ENCODE results near the gene RANBP9. TPM values are rescaled to one million over a fixed set of nuclear protein-coding genes. Genes with fewer than 3 reads are reported as not detected.

Gene RANBP9
- total RNA-seq, 1 donor from 2014 or later, result 72.0 TPM

DNA sequence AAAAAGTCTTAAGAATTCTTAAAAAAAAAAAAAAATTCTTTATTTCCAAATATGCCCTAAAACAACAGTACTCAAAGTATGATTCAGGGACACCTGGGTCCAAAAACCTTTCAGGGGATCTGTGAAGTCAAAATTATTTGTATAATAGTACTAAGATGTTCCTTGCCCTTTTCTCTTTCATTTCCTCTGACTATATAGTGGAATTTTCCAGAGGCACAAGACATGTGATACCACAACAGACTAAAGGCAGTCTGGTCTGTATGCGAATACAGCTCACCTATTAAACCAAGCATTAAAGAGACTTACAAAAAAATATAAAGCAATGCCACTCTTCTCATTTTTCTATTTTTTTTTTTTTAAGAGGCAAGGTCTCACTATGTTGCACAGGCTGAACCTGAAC is 81.1 kb downstream of the RANBP9 start:
- peaks cover 23% of the 10 kb centered on the region for H3K4me1 Mint-ChIP-seq (ENCODE audit: low read depth)

GRCh38 chr6:13629459-13630116 is 82.0 kb downstream of the RANBP9 start:
- no peaks in the 10 kb centered on the region for H3K9me3 Mint-ChIP-seq (ENCODE audit: low read depth)
- H3K27me3 Mint-ChIP-seq (ENCODE audit: low read depth), result no peaks in the 10 kb centered on the region
- H3K36me3 Mint-ChIP-seq (ENCODE audit: low read depth), result peaks cover 20% of the 10 kb centered on the region
- peaks cover 23% of the 10 kb centered on the region for H3K4me1 Mint-ChIP-seq (ENCODE audit: low read depth)
- H3K4me3 Mint-ChIP-seq (ENCODE audit: unreplicated experiment), result no peak overlapping the region
- H3K27ac Mint-ChIP-seq (ENCODE audit: unreplicated experiment), result no peak overlapping the region
- TF ChIP-seq, protein P1, sequence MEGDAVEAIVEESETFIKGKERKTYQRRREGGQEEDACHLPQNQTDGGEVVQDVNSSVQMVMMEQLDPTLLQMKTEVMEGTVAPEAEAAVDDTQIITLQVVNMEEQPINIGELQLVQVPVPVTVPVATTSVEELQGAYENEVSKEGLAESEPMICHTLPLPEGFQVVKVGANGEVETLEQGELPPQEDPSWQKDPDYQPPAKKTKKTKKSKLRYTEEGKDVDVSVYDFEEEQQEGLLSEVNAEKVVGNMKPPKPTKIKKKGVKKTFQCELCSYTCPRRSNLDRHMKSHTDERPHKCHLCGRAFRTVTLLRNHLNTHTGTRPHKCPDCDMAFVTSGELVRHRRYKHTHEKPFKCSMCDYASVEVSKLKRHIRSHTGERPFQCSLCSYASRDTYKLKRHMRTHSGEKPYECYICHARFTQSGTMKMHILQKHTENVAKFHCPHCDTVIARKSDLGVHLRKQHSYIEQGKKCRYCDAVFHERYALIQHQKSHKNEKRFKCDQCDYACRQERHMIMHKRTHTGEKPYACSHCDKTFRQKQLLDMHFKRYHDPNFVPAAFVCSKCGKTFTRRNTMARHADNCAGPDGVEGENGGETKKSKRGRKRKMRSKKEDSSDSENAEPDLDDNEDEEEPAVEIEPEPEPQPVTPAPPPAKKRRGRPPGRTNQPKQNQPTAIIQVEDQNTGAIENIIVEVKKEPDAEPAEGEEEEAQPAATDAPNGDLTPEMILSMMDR (IDR thresholded peaks at IDR 0.05), result no peak
- DNase-seq (ENCODE audit: low spot score), result no peak

More for the DNA sequence above, 81.1 kb downstream of the RANBP9 start:
- no peak for DNase-seq (ENCODE audit: low spot score)
- no peak overlapping the region for H3K27ac Mint-ChIP-seq (ENCODE audit: unreplicated experiment)
- H3K4me3 Mint-ChIP-seq (ENCODE audit: unreplicated experiment), result no peak overlapping the region
- peaks cover 19% of the 10 kb centered on the region for H3K36me3 Mint-ChIP-seq (ENCODE audit: low read depth)
- H3K27me3 Mint-ChIP-seq (ENCODE audit: low read depth), result no peaks in the 10 kb centered on the region
- no peaks in the 10 kb centered on the region for H3K9me3 Mint-ChIP-seq (ENCODE audit: low read depth)
- TF ChIP-seq, protein P1 (IDR thresholded peaks at IDR 0.05), result no peak

DNA sequence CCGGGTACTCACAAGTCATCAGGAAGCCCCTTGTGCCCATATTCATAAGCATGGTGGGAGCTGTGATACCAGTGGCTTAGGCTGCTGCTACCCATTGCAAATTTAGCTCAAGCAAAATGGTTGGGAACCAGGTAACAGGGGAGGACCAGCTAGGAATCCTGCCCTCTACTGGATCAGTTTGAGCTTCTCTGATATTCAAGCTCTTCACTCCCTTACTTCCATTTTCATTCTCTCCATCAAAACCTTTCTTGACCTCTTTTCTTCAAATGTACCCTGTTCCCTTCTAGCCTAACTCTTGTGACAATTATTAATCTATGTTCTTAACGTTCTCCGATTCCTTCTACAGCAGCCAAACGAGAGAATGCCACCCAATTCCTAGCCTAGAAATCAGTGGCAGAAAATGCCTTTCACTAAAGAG is 86.8 kb downstream of the RANBP9 start:
- TF ChIP-seq, protein P1 (IDR thresholded peaks at IDR 0.05), result peak; percentile 75
- no peak for DNase-seq (ENCODE audit: low spot score)
- no peaks in the 10 kb centered on the region for H3K27me3 Mint-ChIP-seq (ENCODE audit: low read depth)
- H3K4me3 Mint-ChIP-seq (ENCODE audit: unreplicated experiment), result no peak overlapping the region
- H3K36me3 Mint-ChIP-seq (ENCODE audit: low read depth), result peaks cover 16% of the 10 kb centered on the region
- H3K27ac Mint-ChIP-seq (ENCODE audit: unreplicated experiment), result no peak overlapping the region
- H3K4me1 Mint-ChIP-seq (ENCODE audit: low read depth), result peaks cover 4% of the 10 kb centered on the region
- no peaks in the 10 kb centered on the region for H3K9me3 Mint-ChIP-seq (ENCODE audit: low read depth)

- Mint-ChIP-seq H3K27ac (ENCODE audit: unreplicated experiment) (peak overlapping the region; percentile 82), H3K4me3 (ENCODE audit: unreplicated experiment) (peak overlapping the region; percentile 97), H3K27me3 (ENCODE audit: low read depth) (no peaks in the 10 kb centered on the region), H3K36me3 (ENCODE audit: low read depth) (peaks cover 15% of the 10 kb centered on the region), H3K4me1 (ENCODE audit: low read depth) (peaks cover 33% of the 10 kb centered on the region), H3K9me3 (ENCODE audit: low read depth) (no peaks in the 10 kb centered on the region)
- no peak for DNase-seq (ENCODE audit: low spot score)
- TF ChIP-seq, protein P1 (IDR thresholded peaks at IDR 0.05), result no peak
Observed at GRCh38 chr6:13617066-13617465, 94.6 kb downstream of the RANBP9 start.

- H3K36me3 Mint-ChIP-seq (ENCODE audit: low read depth), result peaks cover 13% of the 10 kb centered on the region
Observed at GRCh38 chr6:13615792-13616120, 95.9 kb downstream of the RANBP9 start.

More at GRCh38 chr6:13615792-13616120, 95.9 kb downstream of the RANBP9 start:
- TF ChIP-seq, protein P1 (IDR thresholded peaks at IDR 0.05), result no peak
- no peaks in the 10 kb centered on the region for H3K27me3 Mint-ChIP-seq (ENCODE audit: low read depth)
- peaks cover 39% of the 10 kb centered on the region for H3K4me1 Mint-ChIP-seq (ENCODE audit: low read depth)
- H3K27ac Mint-ChIP-seq (ENCODE audit: unreplicated experiment), result peak overlapping the region; percentile 97
- DNase-seq (ENCODE audit: low spot score), result no peak
- no peaks in the 10 kb centered on the region for H3K9me3 Mint-ChIP-seq (ENCODE audit: low read depth)
- H3K4me3 Mint-ChIP-seq (ENCODE audit: unreplicated experiment), result peak overlapping the region; percentile 97

All from chondrocyte (in vitro differentiated cells).